Measurements from ENCODE around the gene CCNT1.
"Not testable (repeated sequence)": the region's sequence is repeated elsewhere in the genome, so short reads cannot be mapped to it uniquely, and the experiment has no call there.

The CCNT1 gene

GRCh38 chr12:48716493-48717251 lies at the start of gene CCNT1:
TSS of gene CCNT1 (minus strand) at chr12:48716707. CDS start at chr12:48716675, 32 bp downstream.
- peak; percentile 96 for DNase-seq (ENCODE audit: low read depth in 1 of 2, low spot score in 1 of 2)

GRCh38 chr12:48765753-48766162 lies 49.3 kb upstream of the CCNT1 start:
- no peak for DNase-seq (ENCODE audit: low read depth in 1 of 2, low spot score in 1 of 2)

- DNase-seq (ENCODE audit: low read depth in 1 of 2, low spot score in 1 of 2): no peak
These were observed 48.0 kb upstream of the CCNT1 start for GRCh38 chr12:48764521-48764920.

- DNase-seq (ENCODE audit: low read depth in 1 of 2, low spot score in 1 of 2): no peak
These were observed 42.2 kb upstream of the CCNT1 start for GRCh38 chr12:48758737-48759136.

- DNase-seq (ENCODE audit: low read depth in 1 of 2, low spot score in 1 of 2): no peak
These were observed 41.7 kb upstream of the CCNT1 start for GRCh38 chr12:48758186-48758585.

GRCh38 chr12:48750769-48751356 lies 34.4 kb upstream of the CCNT1 start:
- DNase-seq (ENCODE audit: low read depth in 1 of 2, low spot score in 1 of 2): no peak

GRCh38 chr12:48750215-48750614 lies 33.7 kb upstream of the CCNT1 start:
- DNase-seq (ENCODE audit: low read depth in 1 of 2, low spot score in 1 of 2): no peak

GRCh38 chr12:48744251-48745008 lies 27.9 kb upstream of the CCNT1 start:
- DNase-seq (ENCODE audit: low read depth in 1 of 2, low spot score in 1 of 2): no peak

- no peak for DNase-seq (ENCODE audit: low read depth in 1 of 2, low spot score in 1 of 2)
These were observed 23.2 kb upstream of the CCNT1 start for GRCh38 chr12:48739618-48740269.

GRCh38 chr12:48736456-48736855 lies 19.9 kb upstream of the CCNT1 start:
- DNase-seq (ENCODE audit: low read depth in 1 of 2, low spot score in 1 of 2): no peak

- no peak for DNase-seq (ENCODE audit: low read depth in 1 of 2, low spot score in 1 of 2)
These were observed 12.3 kb upstream of the CCNT1 start for GRCh38 chr12:48728807-48729206.

GRCh38 chr12:48720737-48721136 lies 4.2 kb upstream of the CCNT1 start:
- not testable (repeated sequence) for DNase-seq (ENCODE audit: low read depth in 1 of 2, low spot score in 1 of 2)

- DNase-seq (ENCODE audit: low read depth in 1 of 2, low spot score in 1 of 2): not testable (repeated sequence)
These were observed 3.7 kb upstream of the CCNT1 start for GRCh38 chr12:48720171-48720570.

GRCh38 chr12:48719002-48719401 lies 2.5 kb upstream of the CCNT1 start:
- not testable (repeated sequence) for DNase-seq (ENCODE audit: low read depth in 1 of 2, low spot score in 1 of 2)

- no peak for DNase-seq (ENCODE audit: low read depth in 1 of 2, low spot score in 1 of 2)
These were observed 767 bp upstream of the CCNT1 start for GRCh38 chr12:48717252-48717695.

GRCh38 chr12:48716168-48716492 lies 377 bp downstream of the CCNT1 start:
- no peak for DNase-seq (ENCODE audit: low read depth in 1 of 2, low spot score in 1 of 2)

GRCh38 chr12:48712209-48712608 lies 4.3 kb downstream of the CCNT1 start:
- DNase-seq (ENCODE audit: low read depth in 1 of 2, low spot score in 1 of 2): no peak

- not testable (repeated sequence) for DNase-seq (ENCODE audit: low read depth in 1 of 2, low spot score in 1 of 2)
These were observed 17.7 kb downstream of the CCNT1 start for GRCh38 chr12:48698822-48699221.

- no peak for DNase-seq (ENCODE audit: low read depth in 1 of 2, low spot score in 1 of 2)
These were observed 19.9 kb downstream of the CCNT1 start for GRCh38 chr12:48696626-48697025.

GRCh38 chr12:48695859-48696258 lies 20.6 kb downstream of the CCNT1 start:
- no peak for DNase-seq (ENCODE audit: low read depth in 1 of 2, low spot score in 1 of 2)

- DNase-seq (ENCODE audit: low read depth in 1 of 2, low spot score in 1 of 2): no peak
These were observed 22.5 kb downstream of the CCNT1 start for GRCh38 chr12:48694038-48694437.

GRCh38 chr12:48693572-48693971 lies 22.9 kb downstream of the CCNT1 start:
- DNase-seq (ENCODE audit: low read depth in 1 of 2, low spot score in 1 of 2): no peak

Data from stimulated activated CD4-positive, alpha-beta T cell treated with anti-CD3 and anti-CD28 coated beads, Interleukin-15, amount 100 ng/mL, for 1 hour (primary cell).